Islet of Langerhans (tissue), 1 donor: ENCODE results near the gene ANO6.
"Not testable (repeated sequence)": the region's sequence is repeated elsewhere in the genome, so short reads cannot be mapped to it uniquely, and the experiment has no call there.

Source experiments
- FAIRE-seq: peaks from one replicate; lab custom pipeline; 2011; peaks lifted over from hg19 to GRCh38; lab: Jason Lieb, UNC

ANO6 gene

DNA sequence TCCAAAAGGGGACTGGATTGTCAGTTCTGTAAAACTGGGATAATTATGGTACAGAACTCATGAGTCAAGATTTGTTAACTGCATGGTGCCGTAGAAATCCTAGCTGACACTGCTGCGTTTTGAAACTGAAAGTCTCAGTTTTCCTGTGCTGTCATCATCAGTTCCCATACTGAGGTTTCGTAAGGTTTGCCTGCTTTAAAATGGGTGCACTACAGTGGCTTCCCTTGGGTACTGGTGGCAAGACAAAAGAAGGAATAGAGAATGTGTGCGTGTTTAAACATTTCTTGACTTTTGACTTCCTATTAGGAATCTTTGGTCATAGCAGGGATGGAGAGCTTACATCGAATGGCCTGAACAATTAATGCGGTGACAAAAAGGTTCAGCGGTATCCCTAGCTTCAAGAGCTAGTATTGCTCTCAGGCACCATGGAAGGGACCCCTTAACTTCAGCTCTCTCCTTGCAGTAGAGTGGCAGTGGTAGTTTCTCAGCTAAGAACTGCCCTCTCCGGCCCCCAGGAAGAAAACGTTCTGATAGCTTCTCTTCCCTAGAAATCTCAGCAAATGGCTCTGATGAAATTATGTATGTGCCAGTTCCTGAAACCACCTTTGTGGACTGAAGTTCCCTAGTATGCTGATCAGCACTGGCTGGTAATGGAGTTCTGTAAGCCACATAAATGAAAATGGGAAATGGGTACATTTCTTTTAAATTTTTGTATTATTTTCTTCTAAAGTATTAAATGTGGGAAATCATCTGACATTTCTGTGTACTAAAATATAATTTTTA, 28.9 kb downstream of the ANO6 start:
- no peak for FAIRE-seq

DNA sequence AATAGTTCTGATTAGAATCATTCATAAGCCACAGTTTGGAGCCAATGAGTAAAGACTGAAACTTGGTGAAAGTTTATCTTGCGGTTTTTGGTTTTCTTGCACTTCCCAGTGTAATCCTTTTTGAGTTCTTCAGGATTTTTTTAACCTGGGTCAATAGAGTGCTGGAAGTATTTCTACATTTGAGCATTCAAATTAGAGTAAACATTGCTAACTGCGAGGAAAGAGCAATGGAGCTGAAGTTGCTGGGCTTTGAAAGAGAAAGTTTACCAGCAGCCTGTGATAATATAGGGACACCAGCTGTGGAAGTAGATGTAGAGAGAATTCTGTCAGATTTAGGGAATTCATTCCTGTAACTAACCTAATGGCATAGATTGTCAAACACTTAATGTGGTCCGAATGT, 30.3 kb downstream of the ANO6 start:
- no peak for FAIRE-seq

DNA sequence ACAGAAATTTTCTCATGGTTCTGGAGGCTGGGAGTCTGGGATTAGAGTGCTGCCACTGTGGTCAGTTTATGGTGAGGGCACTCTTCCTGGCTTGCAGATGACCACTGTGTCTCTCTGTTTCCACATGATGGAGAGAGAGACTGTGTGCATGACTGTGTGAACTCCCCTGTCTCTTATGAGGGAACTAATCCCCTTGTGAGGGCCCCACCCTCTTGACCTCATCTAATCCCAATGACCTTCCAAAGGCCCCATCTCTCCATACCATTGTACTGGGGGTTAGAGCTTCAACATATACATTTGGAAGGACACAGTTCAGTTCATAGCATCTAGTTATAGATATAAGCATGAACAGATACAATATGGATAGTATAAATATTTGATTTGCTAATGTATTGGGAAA, 31.7 kb downstream of the ANO6 start:
- no peak for FAIRE-seq

DNA sequence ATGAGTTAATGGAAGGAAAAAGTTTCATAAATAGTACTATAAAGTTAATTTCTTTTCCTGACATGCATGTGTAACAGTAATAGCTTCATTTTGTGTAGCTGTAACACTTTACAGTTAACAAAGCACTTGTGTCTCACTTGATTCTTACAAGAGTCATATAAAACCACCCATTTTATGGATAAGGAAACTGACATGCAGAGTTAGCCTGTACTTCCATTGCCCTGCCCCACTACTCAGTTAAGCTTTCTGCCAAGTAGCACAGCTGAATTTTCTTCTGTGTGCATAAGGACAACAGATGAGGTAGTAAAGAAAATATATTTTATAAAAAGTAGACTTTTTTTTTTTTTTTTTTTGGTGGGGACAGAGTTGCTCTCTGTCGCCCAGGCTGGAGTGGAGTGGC, 32.2 kb downstream of the ANO6 start:
- FAIRE-seq = no peak

DNA sequence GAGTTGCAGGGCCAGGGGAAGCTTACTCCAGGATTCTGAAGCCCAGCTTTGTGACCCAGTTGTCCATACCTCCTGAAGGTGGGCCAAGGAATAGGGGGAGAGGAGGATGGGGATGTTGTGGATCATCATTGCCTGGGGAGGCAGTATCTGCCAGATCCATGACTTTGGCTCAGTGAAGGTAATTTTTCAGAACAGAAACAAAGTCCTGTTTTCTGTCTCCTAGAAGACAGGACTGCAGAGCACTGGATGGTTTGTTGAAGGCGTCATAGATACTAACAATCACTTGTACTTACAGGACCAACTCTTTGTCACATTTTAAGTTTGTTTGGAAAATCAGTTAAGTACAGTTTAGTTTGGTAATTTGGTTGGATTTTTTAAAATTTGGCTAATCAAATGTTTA, 38.4 kb downstream of the ANO6 start:
- FAIRE-seq = no peak

DNA sequence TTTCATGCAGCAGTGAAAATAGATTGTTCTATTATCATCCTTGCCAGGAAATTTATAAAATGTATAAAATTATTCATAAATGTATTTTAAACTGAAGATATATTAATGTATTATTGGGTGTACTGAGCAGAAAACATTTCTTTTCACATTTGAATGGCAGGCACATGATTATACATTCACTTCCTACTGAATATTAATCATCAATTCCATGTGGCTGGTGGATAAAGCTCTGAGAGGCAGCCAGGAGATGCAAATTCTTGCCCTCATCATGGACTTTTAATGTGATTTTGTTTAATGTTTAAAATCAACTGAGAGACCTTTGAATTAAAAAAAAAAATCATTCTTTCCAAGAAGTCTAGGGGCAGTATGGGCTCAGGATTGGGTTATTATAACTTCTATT, 40.8 kb downstream of the ANO6 start:
- no peak for FAIRE-seq

DNA sequence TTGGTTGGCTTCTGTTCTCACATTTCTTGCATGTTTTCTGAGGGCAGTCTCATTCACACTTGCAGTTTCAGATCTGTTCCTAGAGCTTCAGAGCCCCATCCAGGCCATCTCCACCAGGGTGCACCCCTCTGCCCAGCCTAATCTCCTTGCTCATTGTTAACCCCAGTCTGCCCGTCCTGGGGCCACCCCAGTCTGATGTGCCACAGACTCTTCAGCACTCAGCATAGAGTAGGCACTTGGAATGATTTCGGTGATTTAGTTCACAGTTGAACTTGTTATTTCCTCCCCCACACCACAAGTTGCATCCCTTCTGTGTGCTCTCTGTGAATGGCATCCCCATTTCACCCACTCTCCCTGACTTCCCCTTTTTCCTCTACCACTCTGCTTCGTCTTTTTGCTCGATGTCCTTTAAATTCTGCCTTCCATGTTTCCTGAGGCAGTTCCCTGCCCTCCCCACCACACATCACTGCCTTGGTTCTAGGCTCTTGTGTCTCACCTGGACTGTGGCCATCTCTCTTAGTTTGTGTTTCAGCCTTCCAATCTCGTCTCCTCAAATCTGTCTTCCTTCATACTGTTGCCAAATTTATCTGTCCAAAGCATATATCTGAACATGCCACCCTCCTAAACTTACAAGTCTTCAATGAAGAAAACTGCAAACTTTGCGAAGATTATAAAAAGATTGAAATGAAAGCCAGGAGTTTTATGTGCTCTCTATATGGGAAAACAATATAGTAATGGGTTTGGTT, 41.5 kb downstream of the ANO6 start:
- no peak for FAIRE-seq

DNA sequence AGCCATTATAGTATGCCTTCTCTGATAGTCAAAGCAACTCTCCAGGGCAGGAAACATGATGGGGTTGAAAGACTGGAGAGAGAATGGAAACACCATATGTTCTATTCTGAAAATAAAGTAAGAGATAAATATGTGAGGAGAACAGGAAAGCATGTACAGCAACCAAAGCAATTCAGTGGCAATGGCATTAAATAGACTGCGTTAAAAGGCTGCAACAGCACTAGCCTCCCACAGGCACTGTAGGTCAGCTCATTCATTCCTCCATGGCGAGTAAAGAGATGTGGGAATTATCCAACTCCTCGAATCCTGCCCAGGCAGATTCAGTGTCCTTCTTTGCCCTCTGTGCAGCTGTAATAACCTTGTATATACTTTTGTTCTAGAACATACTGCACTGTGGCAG, 43.8 kb downstream of the ANO6 start:
- no peak for FAIRE-seq

DNA sequence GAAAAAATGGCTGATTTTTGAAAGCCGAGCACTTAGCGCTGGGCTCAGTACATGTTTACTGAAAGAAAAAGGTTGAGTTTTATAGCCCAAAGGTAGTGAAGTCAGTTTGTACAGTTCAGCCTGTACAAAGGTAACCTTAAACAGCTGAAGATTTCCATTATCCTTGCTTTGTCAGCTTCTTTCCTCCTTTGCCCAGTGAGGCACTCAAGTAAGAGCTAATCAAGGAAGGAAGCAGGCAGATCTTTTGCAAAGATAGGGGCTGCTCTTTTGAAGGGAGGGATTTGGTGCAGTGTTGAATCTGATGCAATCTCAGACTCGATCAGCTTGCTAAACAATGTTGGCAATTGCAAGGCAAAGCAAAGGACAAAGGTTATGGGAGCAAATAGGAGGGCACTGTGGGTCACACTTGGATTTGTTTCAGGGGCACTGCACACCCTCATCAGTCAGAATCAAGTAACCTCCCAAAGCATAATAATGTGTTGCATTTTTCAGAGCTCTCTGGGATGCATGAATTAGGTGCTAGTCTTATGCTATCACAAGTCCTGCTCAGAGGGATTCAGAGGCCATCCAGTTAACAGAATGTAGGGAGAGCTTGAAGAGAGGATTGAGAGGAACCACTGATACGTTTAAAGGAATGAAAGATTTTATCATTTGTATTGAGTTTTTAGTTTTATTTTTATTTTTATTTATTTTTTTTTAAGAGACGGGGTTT, 44.4 kb downstream of the ANO6 start:
- FAIRE-seq = no peak

DNA sequence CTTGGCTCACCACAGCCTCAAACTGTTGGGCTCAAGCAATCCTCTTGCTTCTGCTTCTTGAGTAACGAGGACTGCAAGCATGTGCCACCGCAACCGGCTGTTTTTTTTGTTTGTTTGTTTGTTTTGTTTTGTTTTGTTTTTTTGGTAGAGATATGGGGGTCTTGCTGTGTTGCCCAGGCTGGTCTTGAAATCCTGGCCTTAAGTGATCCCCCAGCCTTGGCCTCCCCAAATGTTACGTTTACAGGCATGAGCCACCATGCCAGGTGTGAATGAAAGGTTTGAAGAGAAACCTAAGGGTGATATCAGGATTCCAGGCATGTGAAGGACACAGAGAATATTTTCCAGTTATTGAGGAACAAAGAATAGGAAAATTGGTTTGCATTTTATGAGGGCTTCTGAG, 45.0 kb downstream of the ANO6 start:
- FAIRE-seq = no peak

DNA sequence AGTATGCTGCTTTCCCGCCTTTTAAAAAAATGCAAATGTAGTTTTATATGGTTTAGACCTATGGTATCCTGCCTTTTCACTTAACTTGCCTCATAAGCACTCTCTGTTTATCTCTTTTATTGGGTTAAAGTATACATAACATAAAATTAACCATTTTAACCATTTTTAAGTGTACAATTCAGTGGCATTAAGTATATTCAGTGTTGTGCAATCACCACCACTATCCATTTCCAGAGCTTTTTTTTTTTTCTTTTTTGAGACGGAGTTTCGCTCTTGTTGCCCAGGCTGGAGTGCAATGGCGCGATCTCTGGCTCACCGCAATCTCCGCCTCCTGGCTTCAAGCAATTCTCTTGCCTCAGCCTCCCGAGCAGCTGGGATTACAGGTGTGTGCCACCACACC, 46.3 kb downstream of the ANO6 start:
- FAIRE-seq = not testable (repeated sequence)

DNA sequence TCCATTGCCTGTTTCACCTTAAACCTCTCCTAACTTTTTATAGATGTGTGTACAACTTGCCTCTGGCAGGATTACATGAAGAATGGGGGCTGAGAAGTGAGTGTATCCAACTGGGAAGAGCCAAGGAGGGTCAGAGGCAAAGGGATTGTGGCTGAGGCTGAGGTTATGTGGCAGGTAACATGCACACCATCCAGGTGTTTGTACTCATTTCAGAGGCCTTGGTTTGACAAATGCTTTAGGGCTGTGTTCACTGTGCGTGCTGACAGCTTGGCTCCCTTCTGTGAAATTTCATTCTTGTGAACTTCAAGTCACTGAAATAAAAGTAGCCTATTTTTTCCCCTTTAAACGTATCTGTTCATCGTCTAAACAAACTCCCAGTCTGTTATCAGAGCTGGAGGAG, 47.7 kb downstream of the ANO6 start:
- no peak for FAIRE-seq

DNA sequence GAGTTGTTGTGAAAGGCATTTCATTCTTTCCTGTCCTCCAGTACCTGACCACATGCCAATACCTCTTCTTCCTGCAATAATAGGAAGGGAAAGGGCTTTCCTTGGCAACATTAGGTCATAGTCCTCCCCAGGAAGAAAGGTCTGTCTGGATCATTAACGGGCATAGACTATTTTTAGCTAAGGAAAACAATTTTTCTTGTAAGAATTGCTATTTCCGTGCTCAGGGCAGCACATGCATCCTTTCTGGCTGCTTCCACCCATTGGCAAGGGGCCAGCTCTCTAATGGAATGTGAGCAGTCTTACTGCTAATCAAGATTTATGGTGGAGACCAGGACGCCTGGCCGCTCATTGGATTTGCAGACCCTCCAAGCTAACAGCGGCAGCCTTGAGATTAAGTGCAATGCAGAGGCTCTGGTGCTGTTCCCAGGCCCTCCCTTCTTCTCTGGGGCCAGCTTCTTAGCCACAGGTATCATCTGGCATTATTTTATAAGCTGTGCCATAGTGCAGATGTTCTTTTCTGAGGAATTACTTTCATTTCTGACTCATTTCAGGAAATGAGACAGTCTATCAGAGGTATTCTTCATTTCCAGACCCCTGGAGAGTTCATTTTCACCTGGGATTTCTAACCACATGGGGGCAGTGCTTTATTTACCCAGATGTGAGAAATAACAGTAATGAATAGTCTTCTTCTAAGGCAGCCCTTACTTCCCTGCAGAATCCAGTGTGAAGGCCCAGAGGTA, 52.9 kb downstream of the ANO6 start:
- FAIRE-seq = no peak

DNA sequence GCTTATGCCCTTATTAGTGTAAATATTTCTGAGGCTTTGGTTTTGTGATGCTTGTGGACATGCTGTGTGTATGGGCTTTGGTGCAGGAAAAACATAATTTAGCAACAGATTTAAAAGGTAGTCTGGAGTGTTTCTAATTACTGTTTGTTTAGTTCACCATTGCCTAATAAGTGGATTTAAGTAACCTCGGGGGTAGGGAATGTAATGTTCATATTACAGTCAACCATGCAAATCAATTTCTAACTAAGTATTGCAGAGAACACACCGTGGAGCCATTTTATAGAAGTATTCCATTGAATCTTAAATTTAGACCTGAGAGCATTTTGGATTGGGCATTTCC, 53.5 kb downstream of the ANO6 start:
- FAIRE-seq = no peak

DNA sequence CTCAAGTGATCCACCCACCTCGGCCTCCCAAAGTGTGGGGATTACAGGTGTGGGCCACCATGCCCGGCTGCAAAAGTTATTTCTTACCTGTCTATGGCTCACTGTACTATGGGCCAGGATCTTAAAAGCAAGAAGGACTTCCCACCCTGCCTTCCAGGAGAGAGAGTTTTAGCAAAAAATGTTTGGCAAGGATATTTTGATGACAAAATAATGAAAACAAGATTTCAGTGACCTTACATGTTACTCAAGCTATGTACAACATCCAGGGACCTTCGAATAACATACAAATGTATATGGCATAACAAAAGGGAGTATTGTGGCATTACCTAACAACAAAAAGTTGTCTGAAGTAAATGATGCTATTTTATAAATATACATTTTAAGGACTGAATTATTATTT, 55.1 kb downstream of the ANO6 start:
- no peak for FAIRE-seq

DNA sequence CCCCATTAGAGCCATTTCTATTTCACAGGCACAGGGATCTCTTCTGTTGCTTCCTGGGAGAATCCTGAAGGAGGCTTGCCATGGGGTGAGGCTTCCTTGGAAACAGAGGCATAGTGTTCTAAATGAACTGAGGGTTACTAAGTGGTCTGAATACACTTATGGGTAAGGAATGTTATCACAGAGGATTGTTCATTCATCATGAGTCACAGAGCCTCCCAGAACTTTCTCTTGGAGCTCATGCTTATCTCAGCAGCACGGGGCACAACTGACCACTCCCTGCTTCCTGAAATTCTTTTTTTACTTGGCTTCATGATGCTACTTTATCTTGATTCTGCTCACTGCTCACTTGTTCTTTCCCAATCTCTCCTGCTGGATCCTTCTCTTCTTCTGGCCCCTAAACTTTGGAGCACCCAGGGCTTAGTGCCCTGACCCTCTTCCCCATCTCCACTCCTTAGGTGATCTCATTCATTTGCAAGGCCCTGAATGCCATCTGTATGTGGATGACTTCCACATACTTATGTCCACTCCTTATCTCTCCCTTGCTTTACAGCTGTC, 57.9 kb downstream of the ANO6 start:
- no peak for FAIRE-seq

DNA sequence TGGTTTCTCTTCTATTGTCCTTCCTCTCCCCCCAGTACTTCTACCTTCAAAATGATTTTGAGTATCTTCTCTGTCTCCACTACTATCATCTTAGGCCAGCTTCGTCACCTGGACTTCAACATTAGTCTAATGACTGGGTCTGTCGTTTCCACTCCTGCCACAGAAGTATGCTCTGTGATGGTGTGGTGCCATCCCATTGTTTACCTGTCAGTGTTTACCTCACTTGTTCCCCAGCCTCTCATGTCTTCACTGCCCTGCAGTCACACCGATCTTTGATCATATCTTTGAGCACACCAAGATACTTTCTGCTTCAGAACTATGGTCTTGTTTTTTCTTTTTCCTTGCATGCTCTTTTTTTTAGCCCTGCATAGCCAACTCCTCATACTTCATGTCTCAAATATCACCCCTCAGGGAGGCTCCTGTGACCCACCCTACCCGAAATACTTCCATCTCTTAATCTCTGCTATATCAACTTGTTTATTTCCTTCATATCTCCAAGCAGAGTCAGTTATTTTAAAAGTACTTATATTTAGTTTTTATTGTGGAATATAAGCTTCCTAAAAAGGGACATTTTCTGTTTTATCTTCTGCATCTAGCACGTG, 60.4 kb downstream of the ANO6 start:
- no peak for FAIRE-seq

DNA sequence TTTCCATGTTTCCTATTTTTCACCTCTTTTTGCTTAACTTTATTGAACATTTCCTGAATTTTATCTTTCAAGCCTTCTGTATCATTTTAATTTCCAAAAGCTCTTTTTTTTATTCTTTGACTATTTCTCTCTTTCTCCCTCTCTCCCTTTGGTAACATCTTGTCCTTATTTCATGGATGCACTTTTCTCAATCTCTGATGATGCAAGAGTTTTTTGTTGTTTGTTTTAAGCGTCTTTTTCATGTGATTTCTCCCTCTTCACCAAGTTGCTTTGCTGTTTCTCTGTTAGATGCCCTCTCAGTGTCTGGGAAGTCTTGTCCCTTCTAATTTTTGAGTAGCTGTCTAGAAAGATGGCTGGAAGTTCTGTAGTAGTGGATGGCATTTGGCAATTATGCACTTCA, 62.6 kb downstream of the ANO6 start:
- no peak for FAIRE-seq

DNA sequence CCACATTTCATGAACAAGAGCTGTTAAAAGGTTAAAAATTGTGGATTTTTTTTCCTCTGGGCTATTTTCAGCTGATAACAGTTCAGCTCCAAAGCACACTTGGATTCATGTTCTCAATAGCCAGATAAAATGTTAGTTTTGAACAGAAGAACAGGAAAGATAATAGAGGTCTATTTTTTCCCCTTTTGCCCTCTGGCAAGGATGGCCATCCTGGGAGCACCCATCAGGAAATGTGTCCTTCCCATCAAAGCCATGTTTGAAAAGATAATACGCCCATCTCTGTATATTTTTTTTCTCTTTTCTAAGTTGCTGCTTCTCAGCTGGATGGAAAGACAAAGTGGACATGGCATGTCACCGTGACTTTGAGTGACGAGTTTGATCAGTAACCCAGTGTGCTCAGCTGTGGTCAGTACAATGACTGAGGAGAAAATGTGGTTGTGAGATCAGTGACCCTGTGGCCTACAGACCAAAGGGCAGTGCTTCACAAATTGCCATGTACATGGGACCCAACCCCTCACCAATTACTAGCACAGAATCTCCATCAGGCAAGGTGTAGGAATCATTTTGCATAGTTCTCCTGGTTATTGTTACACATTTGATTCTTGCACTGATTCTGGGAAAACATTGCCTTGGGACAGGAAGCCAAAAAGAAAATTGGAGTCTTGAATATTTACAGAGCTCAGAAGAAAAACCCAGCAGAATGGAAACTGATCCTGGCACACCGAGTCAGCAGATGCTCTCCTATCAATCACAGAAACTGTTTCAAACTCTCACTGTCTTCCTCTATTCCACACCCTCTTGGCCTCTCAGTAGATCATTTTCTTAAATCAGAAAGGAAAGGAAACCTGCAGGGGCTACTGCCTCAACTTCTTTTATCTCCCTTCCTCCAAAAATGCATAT, 64.3 kb downstream of the ANO6 start:
- FAIRE-seq = no peak

DNA sequence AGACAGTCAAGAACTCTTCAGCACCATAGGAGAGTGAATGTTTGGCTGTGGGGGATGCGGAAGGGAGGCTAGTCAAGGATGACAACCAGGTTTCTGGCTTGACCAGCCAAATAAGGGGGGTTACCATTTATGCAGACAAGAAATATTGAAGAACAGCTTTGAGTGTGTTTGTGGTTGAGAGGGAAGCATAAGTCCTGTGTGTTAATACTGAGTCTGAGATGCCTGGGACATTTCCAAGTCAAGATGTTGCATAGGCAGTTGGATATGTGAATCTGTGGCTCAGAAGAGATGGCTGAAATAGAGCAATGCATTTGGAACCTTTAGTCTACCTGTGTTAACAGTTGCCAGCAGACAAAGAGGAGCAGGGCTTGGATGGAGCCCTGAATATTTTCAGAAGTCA, 66.1 kb downstream of the ANO6 start:
- no peak for FAIRE-seq

DNA sequence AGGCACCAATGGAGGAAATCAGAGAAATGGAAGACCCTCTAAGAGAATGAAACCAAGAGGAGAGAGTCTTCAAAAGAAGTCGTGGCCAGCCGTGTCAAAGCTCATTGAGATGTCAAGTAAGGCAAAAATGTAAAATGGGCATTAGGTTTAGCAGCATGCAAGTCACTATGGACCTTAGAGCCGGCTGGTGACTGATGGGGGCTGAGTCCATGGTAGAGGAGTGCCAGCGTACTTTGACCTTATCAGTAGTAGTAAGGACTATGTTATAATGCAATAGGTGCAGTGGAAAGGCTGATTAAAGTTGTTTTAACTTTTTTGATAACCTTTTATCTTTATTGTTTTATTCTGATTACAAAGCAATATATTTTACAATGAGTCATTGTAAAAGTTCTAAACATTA, 66.5 kb downstream of the ANO6 start:
- no peak for FAIRE-seq
